HG03354 (cell line): ENCODE measurements around the gene CENPQ.
"Not testable (repeated sequence)": the region's sequence is repeated elsewhere in the genome, so short reads cannot be mapped to it uniquely, and the experiment has no call there.

Experiments used
- ATAC-seq: cut with Tn5 transposase; IDR thresholded peaks from one replicate; pipeline ENCODE4 v1.9.1; 2021; ENCODE audit warnings: mild to moderate bottlenecking; ENCODE audit not compliant: unreplicated experiment, poor library complexity, severe bottlenecking

CENPQ gene, protein sequence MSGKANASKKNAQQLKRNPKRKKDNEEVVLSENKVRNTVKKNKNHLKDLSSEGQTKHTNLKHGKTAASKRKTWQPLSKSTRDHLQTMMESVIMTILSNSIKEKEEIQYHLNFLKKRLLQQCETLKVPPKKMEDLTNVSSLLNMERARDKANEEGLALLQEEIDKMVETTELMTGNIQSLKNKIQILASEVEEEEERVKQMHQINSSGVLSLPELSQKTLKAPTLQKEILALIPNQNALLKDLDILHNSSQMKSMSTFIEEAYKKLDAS

DNA sequence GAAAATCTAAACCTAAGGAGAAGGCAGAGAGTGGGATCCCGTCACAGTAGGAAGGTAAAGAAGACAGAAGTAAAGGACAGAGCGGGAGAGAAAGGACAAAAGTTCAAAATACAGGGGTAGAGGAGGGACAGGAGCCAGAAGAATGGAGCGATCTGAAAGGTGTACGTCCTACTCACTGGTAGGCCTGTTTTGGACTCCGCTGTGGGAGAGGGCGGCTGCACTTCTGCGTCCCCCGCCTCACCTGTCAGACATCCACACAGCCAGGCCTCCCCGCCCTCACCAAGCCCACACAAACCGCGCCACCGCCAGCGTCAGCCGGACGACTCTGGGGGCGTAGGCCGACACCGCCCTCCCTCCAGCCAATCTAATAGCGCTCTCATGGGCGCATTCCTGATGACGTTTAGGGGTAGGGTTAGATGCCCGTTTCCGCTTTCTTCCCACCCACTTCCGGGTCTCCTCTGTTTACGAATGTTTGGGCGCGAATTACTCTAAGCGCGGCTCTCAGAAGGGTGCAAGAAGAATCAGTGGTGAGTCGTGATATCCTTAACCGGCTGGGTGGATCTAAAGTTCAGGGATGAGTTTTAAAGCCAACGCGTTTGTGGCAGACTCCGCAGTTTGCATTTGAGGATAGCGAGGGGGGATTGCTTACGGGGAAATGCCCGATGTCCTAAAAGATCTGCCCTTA lies at the start of gene CENPQ, which contains the start of gene MMUT:
CENPQ (plus strand) TSS at position 444 of the 685 bp plus-strand sequence. CDS start 6,807 bp downstream, outside the sequence.
MMUT (minus strand) TSS at position 327 of the 685 bp plus-strand sequence. CDS start 3,787 bp downstream, outside the sequence.
- ATAC-seq, result peak; percentile 98

DNA sequence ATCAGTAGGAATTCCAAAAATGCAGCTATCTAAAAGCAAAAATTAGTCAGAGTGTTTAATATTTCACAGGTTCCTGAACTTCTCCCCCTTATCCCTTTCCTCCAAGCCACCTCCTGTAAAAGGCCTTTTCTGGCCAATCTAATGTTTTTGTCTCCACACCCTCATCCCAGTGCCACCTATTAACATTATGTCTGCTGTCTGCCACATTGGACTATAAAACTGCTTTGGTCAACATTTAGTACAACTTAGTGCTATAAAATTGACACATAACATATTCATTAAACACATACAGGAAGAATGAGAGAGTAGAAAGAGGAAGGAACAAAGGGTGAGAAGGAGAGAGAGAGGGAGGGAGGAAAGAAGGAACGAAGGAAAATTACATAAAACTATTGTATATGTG lies 47.8 kb upstream of the CENPQ start:
- ATAC-seq, result no peak

DNA sequence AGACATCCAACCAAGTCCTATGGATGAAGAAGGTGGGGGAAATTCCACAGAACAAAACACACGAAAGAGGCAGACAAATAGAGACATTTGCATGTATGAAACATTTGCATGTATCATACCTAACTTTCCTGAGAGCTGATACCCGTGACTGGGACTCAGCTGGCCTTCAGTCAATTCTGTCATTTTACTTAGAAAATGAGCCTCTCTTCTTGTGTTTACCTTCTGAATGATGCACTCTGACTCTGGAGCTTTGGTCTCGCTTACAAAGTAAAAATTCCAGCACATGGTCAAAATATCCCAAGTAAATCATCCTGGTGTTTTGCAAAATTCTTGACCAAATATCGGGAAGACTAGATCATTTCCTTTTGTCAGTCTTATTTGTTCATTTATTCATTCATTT lies 47.0 kb upstream of the CENPQ start:
- no peak for ATAC-seq

DNA sequence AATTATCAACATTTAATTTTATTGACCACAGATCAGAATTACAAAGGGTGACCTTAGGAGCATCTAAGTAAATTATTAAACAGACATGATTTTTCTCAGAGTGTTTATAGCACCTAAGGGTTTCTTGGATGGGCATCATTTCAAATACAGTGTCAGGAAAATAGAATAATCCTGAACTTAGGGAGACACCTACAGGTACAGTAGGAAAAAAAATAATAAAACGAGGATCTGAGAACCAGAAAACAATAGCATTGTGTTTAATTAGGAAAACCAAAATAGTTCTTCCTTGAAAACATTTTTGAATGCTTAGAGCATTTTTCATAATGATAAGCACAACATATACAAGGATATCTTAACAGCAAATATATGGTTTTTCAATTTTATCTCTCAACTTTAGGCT lies 39.4 kb upstream of the CENPQ start:
- no peak for ATAC-seq

DNA sequence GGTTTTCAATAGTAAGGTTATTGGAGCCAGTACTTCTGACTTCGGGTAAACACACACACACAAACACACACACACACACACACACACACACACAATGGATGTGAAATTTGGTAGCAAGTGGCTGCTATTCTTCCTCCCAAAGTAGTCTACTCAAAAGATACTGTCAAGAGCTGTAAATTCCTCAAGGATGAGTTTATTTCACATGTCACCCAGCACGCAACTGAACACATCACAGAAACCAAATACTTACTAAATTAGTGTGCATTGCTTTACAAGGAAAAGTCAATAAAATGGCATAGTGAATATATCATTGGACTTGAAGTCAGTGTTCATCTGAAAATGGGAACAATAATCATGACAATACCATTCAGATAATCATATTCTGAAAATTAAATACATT lies 33.0 kb upstream of the CENPQ start:
- no peak for ATAC-seq

DNA sequence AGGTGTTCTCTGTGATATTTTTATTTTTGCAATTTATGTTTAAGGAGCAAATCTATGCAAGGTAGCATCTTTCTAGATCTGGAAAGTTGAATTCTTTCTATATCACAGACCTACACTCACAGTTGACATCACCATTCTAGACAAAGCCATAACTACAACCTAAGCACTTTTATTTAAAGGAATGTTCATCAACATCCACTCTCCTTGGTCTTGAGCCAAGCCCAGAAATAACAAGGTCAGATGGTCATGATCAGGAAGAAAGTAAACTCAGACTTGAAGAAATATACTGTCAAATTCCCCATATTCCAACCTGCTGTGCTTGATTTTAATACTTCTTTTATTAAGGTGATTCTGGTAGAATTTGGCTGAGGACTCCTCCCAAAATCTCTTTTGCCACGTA lies 32.3 kb upstream of the CENPQ start:
- no peak for ATAC-seq

DNA sequence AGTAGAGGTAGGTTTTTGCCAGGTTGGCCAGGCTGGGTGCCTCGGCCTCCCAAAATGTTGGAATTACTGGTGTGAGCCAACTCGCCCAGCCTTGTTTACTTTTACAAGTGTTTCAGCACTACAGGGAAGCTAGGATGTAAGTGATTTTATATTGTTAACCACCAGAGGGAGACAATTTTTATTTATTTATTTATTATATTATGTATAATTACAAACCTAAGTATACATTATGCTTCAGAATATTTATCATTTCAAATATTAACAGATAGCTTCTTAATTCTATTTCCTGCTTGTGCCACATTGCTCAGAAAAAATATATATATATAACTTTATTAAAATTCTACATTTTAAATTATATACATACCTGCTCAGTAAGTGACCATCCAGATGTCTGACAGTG lies 9.9 kb upstream of the CENPQ start:
- no peak for ATAC-seq

DNA sequence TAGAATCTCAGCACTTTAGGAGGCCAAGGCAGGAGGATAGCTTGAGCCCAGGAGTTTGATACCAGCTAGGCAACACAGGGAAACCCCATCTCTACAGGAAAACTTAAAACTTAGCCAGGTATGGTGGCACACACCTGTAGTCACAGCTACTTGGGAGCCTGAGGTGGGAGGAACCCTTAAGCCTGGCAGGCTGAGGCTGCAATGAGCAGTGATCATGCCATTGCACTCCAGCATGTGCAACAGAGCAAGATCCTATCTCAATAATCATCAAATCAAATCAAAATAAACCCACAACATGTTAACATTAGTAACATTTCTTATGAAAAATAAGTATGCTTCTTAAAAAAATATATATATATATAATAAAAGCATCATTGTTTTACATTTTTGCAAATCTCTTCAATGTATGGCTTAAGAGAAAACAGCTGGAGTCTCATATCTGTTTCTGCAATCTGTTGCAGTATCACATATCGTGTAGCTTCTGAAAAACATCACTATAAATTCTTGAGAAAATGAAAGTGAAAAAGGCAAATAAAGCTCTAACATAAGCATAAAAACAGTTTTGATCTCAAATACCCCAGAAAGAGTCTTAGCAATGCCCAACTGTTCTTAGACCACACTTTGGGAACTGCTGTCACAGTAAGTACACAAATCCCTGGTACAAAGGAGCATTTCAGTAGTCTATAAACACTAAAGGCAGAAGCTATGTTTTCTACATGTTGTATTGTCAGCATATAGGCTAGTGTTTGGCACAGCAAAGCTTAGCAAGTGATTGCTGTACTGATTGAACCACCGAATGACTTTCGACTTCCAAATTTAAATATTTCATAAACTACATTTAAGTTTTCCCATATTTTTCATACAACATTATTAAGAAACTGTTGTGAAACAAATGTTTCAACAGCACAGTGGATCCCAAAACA lies 8.1 kb upstream of the CENPQ start:
- peak; percentile 87 for ATAC-seq

DNA sequence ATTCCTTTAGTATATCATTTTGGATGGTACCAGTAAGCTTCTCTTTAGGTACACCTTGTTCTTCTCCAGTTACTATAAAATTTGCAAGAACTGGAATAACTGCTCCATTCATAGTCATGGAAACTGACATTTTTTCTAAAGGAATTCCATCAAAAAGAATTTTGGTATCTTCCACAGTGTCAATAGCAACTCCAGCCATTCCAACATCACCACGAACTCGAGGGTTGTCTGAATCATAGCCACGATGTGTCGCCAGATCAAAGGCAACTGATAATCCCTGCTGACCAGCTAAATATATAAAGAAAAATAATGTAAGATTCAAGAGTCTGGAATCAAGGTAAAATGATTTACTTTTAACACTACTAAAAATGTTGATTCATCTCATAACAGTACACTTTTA lies 5.4 kb upstream of the CENPQ start:
- no peak for ATAC-seq

DNA sequence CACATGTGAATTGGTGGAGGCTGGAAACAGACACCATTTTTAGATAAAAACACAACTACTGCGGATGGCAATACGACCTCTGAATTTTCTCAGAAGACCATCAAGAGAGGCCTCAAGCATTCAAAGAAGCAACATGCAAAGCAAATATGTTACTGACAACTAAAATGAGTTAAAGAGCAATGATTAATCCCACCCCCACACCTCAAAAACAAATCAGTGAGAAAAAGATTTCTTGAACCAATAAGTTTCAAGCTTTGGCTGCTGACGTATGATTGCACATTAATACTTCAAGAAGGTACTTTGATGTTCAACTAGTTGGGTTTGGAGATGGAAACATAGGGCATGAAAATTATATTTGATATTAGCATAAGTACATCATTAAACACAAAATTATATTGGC lies 1.1 kb upstream of the CENPQ start:
- ATAC-seq, result no peak

DNA sequence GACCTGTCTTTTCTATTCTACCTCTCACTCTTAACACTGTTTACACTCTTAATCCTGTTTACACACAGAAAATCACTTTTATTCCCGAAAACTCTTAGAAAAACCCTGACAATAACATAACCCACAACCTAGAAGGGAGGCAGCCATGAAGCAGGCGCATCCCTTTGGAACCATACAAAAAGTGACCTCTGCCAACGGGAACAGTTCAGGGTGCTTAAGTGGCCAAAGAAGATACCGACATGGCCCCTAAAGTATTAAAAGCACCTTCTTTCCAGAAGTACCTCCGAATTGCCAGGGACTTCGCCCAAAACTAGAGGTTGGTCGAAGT lies 607 bp upstream of the CENPQ start:
- peak; percentile 17 for ATAC-seq

DNA sequence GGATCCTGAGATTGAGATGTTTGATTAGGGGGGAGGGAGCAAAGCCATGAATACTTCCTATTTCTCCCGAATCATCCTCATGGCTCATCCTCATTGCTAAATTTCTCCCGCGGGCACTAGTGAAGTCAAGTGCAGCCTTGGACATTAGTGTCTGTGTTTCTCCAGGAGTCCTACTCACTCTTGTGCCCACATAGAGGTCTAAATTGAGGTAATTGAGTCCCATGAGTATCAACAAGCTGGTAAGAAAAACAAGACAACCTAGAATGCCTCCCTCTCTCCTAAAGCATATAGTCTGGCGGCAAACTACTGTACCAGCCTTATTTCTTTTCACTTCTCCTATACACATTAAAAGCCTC lies 420 bp downstream of the CENPQ start:
- ATAC-seq, result peak; percentile 9

DNA sequence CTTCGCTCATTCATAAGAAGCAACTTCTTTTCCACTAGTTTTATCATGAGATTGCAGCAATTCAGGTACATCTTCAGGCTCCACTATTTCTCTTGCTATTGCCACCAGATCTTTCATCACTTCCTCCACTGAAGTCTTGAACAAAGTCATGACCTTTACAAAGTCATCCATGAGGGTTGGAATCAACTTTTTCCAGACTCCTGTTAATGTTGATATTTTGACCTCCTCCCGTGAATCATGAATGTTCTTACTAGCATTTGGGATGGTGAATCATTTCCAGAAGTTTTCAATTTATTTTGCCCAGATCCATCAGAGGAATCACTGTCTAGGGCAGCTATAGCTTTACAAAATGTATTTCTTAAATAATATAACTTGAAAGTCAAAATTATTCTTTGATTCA lies 1.5 kb downstream of the CENPQ start:
- no peak for ATAC-seq

DNA sequence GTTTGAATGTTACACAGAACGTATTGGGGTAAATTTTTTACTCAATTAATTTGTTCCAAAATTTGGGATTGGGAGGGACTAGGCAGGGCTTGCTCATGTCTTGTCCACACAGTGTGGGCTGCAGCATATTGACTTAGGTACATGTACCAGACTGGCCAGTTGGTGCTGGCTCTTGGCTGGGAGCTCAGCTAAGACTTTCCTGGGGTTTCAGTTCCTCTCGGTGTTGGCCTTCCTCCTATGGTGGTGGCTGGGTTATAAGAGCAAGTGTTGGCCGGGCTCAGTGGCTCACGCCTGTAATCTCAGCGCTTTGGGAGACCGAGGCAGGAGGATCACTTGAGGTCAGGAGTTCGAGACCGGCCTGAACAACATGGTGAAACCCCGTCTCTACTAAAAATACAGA lies 4.9 kb downstream of the CENPQ start:
- ATAC-seq, result no peak

DNA sequence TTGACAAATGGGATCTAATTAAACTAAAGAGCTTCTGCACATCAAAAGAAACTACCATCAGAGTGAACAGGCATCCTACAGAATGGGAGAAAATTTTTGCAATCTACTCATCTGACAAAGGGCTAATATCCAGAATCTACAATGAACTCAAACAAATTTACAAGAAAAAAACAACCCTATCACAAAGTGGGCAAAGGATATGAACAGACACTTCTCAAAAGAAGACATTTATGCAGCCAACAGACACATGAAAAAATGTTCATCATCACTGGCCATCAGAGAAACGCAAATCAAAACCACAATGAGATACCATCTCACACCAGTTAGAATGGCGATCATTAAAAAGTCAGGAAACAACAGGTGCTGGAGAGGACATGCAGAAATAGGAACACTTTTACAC lies 13.4 kb downstream of the CENPQ start:
- not testable (repeated sequence) for ATAC-seq

DNA sequence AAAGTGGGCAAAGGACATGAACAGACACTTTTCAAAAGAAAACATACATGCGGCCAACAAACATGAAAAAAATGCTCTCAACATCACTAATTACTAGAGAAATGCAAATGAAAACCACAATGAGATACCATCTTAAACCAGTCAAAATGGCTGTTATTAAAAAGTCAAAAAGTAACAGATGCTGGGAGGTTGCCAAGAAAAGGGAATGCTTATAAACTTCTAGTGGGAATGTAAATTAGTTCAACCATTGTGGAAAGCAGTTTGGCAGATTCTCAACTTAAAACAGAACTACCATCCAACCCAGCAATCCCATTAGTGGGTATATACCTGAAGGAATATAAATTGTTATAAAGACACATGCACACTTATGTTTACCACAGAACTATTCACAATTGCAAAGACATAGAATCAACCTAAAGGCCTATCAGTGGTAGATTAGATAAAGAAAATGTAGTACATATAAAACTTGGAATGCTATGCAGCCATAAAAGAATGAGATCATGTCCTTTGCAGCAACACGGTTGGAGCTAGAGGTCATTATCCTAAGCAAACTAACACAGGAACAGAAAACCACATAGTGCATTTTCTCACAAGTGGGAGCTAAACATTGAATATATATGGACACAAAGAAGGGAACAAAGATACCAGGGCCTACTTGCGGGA lies 16.3 kb downstream of the CENPQ start:
- no peak for ATAC-seq

DNA sequence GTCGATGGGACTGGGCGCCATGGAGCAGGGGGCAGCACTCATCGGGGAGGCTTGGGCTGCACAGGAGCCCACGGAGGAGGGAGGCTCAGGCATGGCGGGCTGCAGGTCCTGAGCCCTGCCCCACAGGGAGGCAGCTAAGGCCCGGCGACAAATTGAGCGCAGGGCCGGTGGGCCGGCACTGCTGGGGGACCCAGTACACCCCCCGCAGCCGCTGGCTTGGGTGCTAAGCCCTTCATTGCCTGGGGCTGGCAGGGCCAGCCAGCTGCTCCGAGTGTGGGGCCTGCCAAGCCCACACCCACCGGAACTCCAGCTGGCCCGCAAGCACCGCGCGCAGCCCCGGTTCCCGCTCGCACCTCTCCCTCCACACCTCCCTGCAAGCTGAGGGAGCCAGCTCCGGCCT lies 18.7 kb downstream of the CENPQ start:
- ATAC-seq, result not testable (repeated sequence)

DNA sequence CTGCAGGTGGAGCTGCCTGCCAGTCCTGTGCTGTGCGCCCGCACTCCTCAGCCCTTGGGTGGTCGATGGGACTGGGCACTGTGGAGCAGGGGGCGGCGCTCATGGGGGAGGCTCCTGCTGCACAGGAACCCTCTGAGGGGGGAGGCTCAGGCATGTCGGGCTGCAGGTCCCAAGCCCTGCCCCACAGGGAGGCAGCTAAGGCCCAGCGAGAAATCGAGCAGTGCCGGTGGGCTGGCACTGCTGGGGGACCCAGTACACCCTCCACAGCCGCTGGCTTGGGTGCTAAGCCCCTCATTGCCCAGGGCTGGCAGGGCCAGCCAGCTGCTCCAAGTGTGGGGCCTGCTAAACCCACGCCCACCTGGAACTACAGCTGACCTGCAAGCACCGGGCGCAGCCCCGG lies 20.2 kb downstream of the CENPQ start:
- not testable (repeated sequence) for ATAC-seq

DNA sequence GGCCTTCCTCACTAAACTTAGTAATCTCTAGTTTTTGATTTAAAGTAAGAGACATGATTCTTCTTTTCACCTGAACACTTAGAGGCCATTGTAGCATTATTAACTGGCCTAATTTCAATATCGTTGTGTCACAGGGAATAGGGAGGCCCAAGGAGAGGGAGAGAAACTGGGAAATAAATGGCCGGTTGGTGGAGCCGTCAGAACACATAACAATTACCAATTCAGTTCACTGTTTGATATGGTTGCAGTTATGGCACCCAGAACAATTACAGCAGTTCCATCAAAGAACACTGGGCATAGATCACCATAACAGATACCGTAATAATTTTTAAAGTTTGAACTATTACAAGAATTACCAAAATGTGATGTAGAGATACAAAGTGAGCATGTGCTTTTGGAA lies 27.5 kb downstream of the CENPQ start:
- ATAC-seq, result no peak

DNA sequence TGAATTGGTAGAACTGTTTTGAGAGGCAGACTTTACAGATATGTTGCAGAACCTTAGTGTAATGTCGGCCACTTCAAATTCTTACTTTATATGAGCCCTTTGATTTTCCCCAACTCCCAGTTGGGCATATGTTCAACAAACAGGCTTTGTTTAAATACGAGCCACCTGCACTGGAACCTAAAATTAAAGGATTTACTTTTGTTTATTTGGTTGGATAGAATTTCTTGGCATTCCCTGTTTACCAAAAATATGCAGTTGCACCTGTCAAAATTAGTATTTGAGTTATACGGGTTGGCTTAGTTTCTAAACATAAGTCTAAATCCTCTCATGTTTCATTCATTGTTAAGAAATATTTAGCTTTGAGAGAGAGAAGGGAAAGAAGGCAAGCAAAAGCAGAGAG lies 34.1 kb downstream of the CENPQ start:
- no peak for ATAC-seq
